GM21390 (cell line): ENCODE data around the gene PARN.

Experiments
- ATAC-seq: cut with Tn5 transposase; IDR thresholded peaks from one replicate; pipeline ENCODE4 v1.9.1; 2021; ENCODE audit not compliant: unreplicated experiment

PARN gene

GRCh38 chr16:14475370-14476139 lies 154.5 kb downstream of the PARN start:
- no peak for ATAC-seq

- no peak for ATAC-seq
These were observed 156.6 kb downstream of the PARN start for GRCh38 chr16:14473488-14473887.

- no peak for ATAC-seq
These were observed 157.7 kb downstream of the PARN start for GRCh38 chr16:14472357-14472756.

GRCh38 chr16:14470788-14471187 lies 159.3 kb downstream of the PARN start:
- no peak for ATAC-seq

- ATAC-seq, result no peak
These were observed 164.3 kb downstream of the PARN start for GRCh38 chr16:14465799-14466198.

- ATAC-seq, result no peak
These were observed 165.3 kb downstream of the PARN start for GRCh38 chr16:14464796-14465195.

GRCh38 chr16:14464192-14464591 lies 165.9 kb downstream of the PARN start:
- no peak for ATAC-seq

- no peak for ATAC-seq
These were observed 167.2 kb downstream of the PARN start for GRCh38 chr16:14462811-14463210.

GRCh38 chr16:14460726-14461125 lies 169.3 kb downstream of the PARN start:
- no peak for ATAC-seq

GRCh38 chr16:14458576-14458975 lies 171.5 kb downstream of the PARN start:
- no peak for ATAC-seq

GRCh38 chr16:14456793-14457481 lies 173.1 kb downstream of the PARN start:
- no peak for ATAC-seq

- ATAC-seq, result no peak
These were observed 174.5 kb downstream of the PARN start for GRCh38 chr16:14455573-14455972.

- ATAC-seq, result no peak
These were observed 175.7 kb downstream of the PARN start for GRCh38 chr16:14454391-14454790.

- ATAC-seq, result no peak
These were observed 178.0 kb downstream of the PARN start for GRCh38 chr16:14452066-14452465.

- no peak for ATAC-seq
These were observed 179.2 kb downstream of the PARN start for GRCh38 chr16:14450846-14451245.

- no peak for ATAC-seq
These were observed 180.1 kb downstream of the PARN start for GRCh38 chr16:14449790-14450480.

GRCh38 chr16:14449334-14449733 lies 180.7 kb downstream of the PARN start:
- ATAC-seq, result no peak

GRCh38 chr16:14448879-14449278 lies 181.2 kb downstream of the PARN start:
- no peak for ATAC-seq

- ATAC-seq, result no peak
These were observed 182.3 kb downstream of the PARN start for GRCh38 chr16:14447783-14448182.

GRCh38 chr16:14446796-14447195 lies 183.3 kb downstream of the PARN start:
- ATAC-seq, result no peak

GRCh38 chr16:14445937-14446715 lies 183.9 kb downstream of the PARN start:
- no peak for ATAC-seq
